ENCODE data around the gene RHBDL1.

DNA sequence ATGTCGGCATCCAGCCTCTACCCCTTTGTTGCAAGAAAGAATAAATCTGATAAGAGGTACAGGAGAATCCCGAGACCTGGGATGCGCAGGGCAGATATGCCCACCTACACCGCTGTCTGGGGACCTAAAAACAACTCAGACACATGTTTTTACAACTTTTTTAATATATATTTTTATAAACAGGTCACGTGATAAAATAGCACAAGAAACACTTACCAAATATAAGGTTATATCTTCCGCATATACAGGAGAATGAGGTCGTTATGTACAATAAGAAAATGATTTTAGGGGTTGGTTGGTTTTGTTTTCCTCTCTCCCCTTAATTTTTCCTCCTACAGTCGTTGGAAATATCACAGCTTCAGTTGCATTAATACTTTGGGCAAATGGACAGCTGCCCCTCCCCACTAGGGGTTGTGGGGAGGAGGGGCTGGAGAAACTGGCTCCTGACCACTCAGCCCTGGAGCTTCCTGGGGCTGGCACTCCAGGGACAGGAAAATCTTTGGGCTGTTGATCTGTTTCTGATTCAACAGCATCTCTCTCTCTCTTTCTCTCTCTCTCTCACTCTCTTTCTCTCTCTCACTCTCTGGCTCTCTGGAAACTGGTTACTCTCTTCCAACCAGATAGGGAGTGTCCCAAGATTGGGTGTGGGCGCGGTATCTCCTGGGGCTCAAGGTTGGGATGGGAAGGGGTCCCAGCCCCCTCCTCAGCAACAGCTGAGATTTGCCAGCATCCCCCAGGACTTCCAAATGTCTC lies 17.1 kb downstream of the RHBDL1 start:
- TF ChIP-seq, protein P1, sequence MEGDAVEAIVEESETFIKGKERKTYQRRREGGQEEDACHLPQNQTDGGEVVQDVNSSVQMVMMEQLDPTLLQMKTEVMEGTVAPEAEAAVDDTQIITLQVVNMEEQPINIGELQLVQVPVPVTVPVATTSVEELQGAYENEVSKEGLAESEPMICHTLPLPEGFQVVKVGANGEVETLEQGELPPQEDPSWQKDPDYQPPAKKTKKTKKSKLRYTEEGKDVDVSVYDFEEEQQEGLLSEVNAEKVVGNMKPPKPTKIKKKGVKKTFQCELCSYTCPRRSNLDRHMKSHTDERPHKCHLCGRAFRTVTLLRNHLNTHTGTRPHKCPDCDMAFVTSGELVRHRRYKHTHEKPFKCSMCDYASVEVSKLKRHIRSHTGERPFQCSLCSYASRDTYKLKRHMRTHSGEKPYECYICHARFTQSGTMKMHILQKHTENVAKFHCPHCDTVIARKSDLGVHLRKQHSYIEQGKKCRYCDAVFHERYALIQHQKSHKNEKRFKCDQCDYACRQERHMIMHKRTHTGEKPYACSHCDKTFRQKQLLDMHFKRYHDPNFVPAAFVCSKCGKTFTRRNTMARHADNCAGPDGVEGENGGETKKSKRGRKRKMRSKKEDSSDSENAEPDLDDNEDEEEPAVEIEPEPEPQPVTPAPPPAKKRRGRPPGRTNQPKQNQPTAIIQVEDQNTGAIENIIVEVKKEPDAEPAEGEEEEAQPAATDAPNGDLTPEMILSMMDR (conservative IDR thresholded peaks at IDR 0.05 in 1 of 2, IDR thresholded peaks at IDR 0.05 in 1 of 2; ENCODE audit: low read depth in 1 of 2, low read length in 2 of 2), result no peak
- TF ChIP-seq EZH2 (IDR thresholded peaks at IDR 0.05; ENCODE audit: low read length, missing control alignments), result peak; percentile 55

Data from fibroblast of lung (primary cell).